Upper lobe of right lung (tissue), 1 donor: Measurements from ENCODE around the gene UBAP2. TPM values are rescaled to one million over a fixed set of nuclear protein-coding genes. Genes with fewer than 3 reads are reported as not detected.
"Not testable (repeated sequence)": the region's sequence is repeated elsewhere in the genome, so short reads cannot be mapped to it uniquely, and the experiment has no call there.

Source experiments
- ATAC-seq: fragments of 200-7000 bp; cut with Tn5 transposase; one replicate; pipeline ENCODE4 v1.9.1; 2020; ENCODE audit warnings: mild to moderate bottlenecking, moderate library complexity
- DNase-seq: peaks from one replicate; pipeline ENCODE4 v3.0.0-alpha.2; 2020
- H3K27ac ChIP-seq: fragments of 200-600 bp; one replicate; pipeline ENCODE4 v1.8.0; 2022
- H3K27me3 ChIP-seq: fragments of 200-600 bp; one replicate; pipeline ENCODE4 v1.8.0; 2022; ENCODE audit warnings: mild to moderate bottlenecking
- H3K36me3 ChIP-seq: fragments of 200-600 bp; one replicate; pipeline ENCODE4 v1.8.0; 2022
- H3K4me1 ChIP-seq: fragments of 200-600 bp; one replicate; pipeline ENCODE4 v1.8.0; 2022
- H3K4me3 ChIP-seq: fragments of 200-600 bp; one replicate; pipeline ENCODE4 v1.8.0; 2022; ENCODE audit warnings: mild to moderate bottlenecking
- H3K9me3 ChIP-seq: fragments of 200-600 bp; one replicate; pipeline ENCODE4 v1.8.0; 2022
- intact Hi-C: fragments of 100-400 bp; cut with DNase I; formaldehyde crosslinking; loops from one replicate; pipeline ENCODE4 v1.11.0; 2022
- total RNA-seq: library from RNA; stranded (reverse); fragmentation: NEBNext Ultra II Directional; extraction: Animal tissue kit (Norgen Biotek cat#: 25700); gene quantifications from one replicate; pipeline ENCODE4 v1.2.1, GENCODE V29; 2021
- TF ChIP-seq, protein P1 (sequence below): fragments of 200-600 bp; IDR thresholded peaks from one replicate; pipeline ENCODE4 v1.8.0; 2022; ENCODE audit warnings: antibody characterized with exemption
- donor health status: DM: no; HTN: yes; CAD: no; lungs with severe emphysema.

The UBAP2 gene
- total RNA-seq, 1 donor from 2014 or later = 36.2 TPM

DNA sequence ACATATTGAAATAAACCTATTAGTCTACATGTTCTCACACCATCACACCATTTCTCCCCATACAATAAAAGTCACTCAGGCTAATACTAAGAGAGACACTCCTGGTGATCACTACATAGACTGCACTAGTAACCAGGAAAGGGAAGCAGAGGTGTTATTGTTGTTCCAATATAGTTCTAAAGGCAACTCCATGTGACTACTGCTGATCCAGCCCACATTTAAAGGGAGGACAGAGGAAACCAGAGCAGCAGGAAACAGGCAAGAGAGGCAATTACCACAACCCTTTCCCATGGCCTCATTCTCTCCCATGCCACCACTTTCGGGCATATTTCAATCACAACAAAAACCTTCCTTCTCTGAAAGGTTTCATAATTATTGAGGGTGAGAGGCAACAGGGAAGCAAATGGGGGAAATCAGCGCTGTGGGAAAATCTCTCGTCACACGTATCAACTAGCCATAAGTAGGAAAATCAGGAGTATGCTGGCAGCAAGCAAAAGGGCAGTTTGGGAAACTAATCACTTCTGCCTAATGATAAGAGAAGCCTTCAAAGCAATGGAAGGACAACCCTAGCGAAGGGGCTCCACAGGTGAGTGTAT is 1.8 kb downstream of the UBAP2 start:
- peaks cover 5% of the 10 kb centered on the region for H3K36me3 ChIP-seq
- ATAC-seq = peak; percentile 6
- H3K4me1 ChIP-seq = peaks cover 23% of the 10 kb centered on the region
- no peaks in the 10 kb centered on the region for H3K9me3 ChIP-seq
- no peak for DNase-seq
- intact Hi-C loops = no loop called here
- no peaks in the 10 kb centered on the region for H3K27me3 ChIP-seq
- TF ChIP-seq, protein P1, sequence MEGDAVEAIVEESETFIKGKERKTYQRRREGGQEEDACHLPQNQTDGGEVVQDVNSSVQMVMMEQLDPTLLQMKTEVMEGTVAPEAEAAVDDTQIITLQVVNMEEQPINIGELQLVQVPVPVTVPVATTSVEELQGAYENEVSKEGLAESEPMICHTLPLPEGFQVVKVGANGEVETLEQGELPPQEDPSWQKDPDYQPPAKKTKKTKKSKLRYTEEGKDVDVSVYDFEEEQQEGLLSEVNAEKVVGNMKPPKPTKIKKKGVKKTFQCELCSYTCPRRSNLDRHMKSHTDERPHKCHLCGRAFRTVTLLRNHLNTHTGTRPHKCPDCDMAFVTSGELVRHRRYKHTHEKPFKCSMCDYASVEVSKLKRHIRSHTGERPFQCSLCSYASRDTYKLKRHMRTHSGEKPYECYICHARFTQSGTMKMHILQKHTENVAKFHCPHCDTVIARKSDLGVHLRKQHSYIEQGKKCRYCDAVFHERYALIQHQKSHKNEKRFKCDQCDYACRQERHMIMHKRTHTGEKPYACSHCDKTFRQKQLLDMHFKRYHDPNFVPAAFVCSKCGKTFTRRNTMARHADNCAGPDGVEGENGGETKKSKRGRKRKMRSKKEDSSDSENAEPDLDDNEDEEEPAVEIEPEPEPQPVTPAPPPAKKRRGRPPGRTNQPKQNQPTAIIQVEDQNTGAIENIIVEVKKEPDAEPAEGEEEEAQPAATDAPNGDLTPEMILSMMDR = no peak
- H3K4me3 ChIP-seq = peak overlapping the region; percentile 79
- H3K27ac ChIP-seq = peak overlapping the region; percentile 24

DNA sequence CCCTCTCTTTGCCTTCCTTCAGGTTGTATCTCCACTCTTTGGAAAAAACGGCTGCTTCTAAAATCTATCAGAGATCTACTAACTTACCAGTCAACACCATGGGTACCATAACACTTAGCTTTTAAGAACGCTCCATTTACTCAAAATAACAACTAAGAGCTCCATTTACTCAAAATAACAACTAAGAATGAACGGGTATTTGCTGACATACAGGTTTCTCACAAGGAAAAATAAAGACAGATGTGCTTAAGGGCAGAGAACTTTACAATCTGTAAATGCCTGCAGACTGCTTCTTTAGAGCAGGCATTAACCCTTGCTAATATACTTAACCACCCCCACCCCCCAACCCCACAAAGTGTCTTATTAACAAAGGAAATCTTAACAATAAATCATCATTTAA is 2.8 kb downstream of the UBAP2 start:
- Histone ChIP-seq H3K27me3 (no peaks in the 10 kb centered on the region), H3K27ac (no peak overlapping the region), H3K4me1 (peaks cover 23% of the 10 kb centered on the region), H3K36me3 (peaks cover 5% of the 10 kb centered on the region), H3K4me3 (no peak overlapping the region), H3K9me3 (no peaks in the 10 kb centered on the region)
- intact Hi-C loops = no loop called here
- DNase-seq = no peak
- no peak for ATAC-seq
- TF ChIP-seq, protein P1 = no peak

DNA sequence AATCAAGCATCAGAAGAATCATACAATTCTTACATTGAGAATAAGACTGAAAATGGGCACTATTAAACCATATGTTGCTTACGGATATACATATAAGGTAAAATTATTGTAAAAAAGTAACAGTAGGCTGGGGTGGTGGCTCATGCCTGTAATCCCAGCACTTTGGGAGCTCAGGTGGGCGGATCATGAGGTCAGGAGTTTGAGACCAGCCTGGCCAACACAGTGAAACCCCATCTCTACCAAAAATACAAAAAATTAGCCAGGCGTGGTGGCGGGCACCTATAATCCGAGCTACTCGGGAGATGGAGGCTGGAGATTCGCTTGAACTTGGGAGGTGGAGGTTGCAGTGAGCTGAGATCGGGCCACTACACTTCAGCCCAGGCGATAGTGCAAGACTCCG is 6.6 kb downstream of the UBAP2 start:
- DNase-seq, H3K4me1 ChIP-seq, H3K27ac ChIP-seq, H3K36me3 ChIP-seq, intact Hi-C loops, H3K9me3 ChIP-seq, ATAC-seq, H3K27me3 ChIP-seq, H3K4me3 ChIP-seq: not testable (repeated sequence)

DNA sequence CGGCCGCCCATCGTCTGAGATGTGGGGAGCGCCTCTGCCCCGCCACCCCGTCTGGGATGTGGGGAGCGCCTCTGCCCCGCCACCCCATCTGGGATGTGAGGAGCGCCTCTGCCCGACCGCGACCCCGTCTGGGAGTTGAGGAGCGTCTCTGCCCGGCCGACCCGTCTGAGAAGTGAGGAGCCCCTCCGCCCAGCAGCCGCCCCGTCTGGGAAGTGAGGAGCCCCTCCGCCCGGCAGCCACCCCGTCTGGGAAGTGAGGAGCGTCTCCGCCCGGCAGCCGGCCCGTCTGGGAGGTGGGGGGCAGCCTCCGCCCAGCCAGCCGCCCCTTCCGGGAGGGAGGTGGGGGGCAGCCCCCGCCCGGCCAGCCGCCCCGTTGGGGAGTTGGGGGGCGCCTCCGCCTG is 9.8 kb downstream of the UBAP2 start:
- H3K27me3 ChIP-seq, H3K36me3 ChIP-seq, H3K4me1 ChIP-seq, H3K9me3 ChIP-seq, H3K4me3 ChIP-seq, H3K27ac ChIP-seq, intact Hi-C loops, ATAC-seq: not testable (repeated sequence)
- peak; percentile 53 for DNase-seq

DNA sequence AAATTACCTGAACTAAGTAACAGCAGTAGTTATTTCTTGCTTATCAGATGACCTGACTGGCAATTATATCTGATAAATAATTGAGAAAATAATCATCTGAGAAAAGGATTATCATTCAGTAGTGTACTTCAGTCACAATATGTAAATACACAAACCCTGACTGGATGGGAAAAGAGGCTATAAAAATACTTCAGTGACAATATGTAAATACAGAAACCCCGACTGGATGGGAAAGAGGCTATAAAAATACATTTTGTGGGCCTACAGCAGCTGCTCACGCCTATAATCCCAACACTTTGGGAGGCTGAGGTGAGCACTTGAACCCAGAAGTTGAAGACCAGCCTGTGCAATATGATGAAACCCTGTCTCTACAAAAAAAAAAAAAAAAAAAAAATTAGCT is 11.1 kb downstream of the UBAP2 start:
- no peaks in the 10 kb centered on the region for H3K27me3 ChIP-seq
- no peak overlapping the region for H3K27ac ChIP-seq
- no peaks in the 10 kb centered on the region for H3K4me1 ChIP-seq
- H3K4me3 ChIP-seq = no peak overlapping the region
- TF ChIP-seq, protein P1 = no peak
- H3K9me3 ChIP-seq = no peaks in the 10 kb centered on the region
- H3K36me3 ChIP-seq = peaks cover 1% of the 10 kb centered on the region
- ATAC-seq = no peak
- no peak for DNase-seq
- intact Hi-C loops = no loop called here

DNA sequence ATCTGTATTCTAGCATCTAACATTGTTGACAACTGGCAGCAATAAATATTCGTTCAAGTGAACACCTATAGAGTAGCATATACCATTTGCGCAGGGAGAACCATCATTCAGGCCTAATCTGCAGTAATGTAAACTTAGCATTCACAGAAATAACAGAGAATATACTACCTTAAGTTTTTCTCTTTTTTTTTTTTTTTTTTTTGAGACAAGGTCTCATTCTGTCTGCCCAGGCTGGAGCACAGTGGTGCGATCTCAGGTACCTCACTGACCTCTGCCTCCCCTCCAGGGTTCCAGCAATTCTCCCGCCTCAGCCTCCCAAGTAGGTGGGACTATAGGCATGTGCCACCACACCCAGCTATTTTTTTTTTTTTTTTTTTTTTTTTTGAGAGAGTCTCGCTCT is 12.1 kb downstream of the UBAP2 start:
- no peak overlapping the region for H3K4me3 ChIP-seq
- TF ChIP-seq, protein P1 = no peak
- intact Hi-C loops = no loop called here
- no peaks in the 10 kb centered on the region for H3K36me3 ChIP-seq
- DNase-seq (no peak), ATAC-seq (no peak)
- H3K27me3 ChIP-seq = no peaks in the 10 kb centered on the region
- H3K9me3 ChIP-seq = no peaks in the 10 kb centered on the region
- no peak overlapping the region for H3K27ac ChIP-seq
- H3K4me1 ChIP-seq = no peaks in the 10 kb centered on the region

DNA sequence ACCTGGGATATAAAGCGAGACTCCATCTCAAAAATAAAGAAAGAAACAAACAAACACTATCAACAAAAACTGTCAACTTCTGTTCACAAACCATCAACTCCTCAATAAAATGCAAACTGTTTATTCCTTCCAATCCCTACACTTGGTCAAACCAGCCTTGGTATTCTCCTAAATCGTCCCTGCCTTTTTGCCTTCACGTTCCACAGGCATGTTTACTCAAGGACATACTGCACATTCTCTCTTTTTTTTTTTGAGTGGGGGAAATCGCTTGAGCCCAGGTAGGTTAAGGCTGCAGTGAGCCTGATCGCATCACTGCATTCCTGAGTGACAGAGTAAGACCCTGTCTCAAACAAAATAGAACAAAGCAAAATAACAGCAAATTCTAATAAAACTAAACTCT is 13.0 kb downstream of the UBAP2 start:
- peak; percentile 62 for ATAC-seq

More for the DNA sequence above, 13.0 kb downstream of the UBAP2 start:
- Histone ChIP-seq H3K27me3 (no peaks in the 10 kb centered on the region), H3K4me3 (no peak overlapping the region), H3K4me1 (no peaks in the 10 kb centered on the region), H3K9me3 (no peaks in the 10 kb centered on the region), H3K36me3 (no peaks in the 10 kb centered on the region), H3K27ac (no peak overlapping the region)
- peak; percentile 3 for DNase-seq
- TF ChIP-seq, protein P1 = no peak
- intact Hi-C loops = no loop called here
